Activated CD8-positive, alpha-beta T cell treated with anti-CD3 and anti-CD28 coated beads, Interleukin-2, amount 10 ng/mL, durations not matched to agents 7 days and 5 days (primary cell): ENCODE measurements around the gene MT1H. TPM values are rescaled to one million over a fixed set of nuclear protein-coding genes. Genes with fewer than 3 reads are reported as not detected.

Experiments used
- ATAC-seq: fragments of 150-1000 bp; cut with Tn5 transposase; one replicate; pipeline ENCODE4 v1.10.0; 2021; ENCODE audit warnings: moderate library complexity
- CTCF ChIA-PET: fragments of 350-600 bp; sonication (Branson Sonifier 250); formaldehyde crosslinking; loops from one replicate; lab custom pipeline; 2021; ENCODE audit warnings: antibody characterized with exemption; lab: Charles Lee
- POLR2A ChIA-PET: fragments of 350-600 bp; sonication (Branson Sonifier 250); formaldehyde crosslinking; loops from one replicate; lab custom pipeline; 2021; ENCODE audit warnings: antibody characterized with exemption; lab: Charles Lee
- DNase-seq: peaks from one replicate; pipeline ENCODE4 v3.0.0-alpha.2; 2020
- H3K27ac Mint-ChIP-seq: one replicate; pipeline ENCODE4 v1.8.0; 2021; ENCODE audit warnings: mild to moderate bottlenecking, mixed read lengths
- H3K27me3 Mint-ChIP-seq: one replicate; pipeline ENCODE4 v1.8.0; 2021; ENCODE audit warnings: low read depth, mixed read lengths
- H3K36me3 Mint-ChIP-seq: one replicate; pipeline ENCODE4 v1.8.0; 2021; ENCODE audit warnings: low read depth, mixed read lengths
- H3K4me1 Mint-ChIP-seq: one replicate; pipeline ENCODE4 v1.8.0; 2021; ENCODE audit warnings: low read depth, mixed read lengths
- H3K4me3 Mint-ChIP-seq: one replicate; pipeline ENCODE4 v1.8.0; 2021; ENCODE audit warnings: mild to moderate bottlenecking, mixed read lengths
- H3K9me3 Mint-ChIP-seq: one replicate; pipeline ENCODE4 v1.8.0; 2022; ENCODE audit warnings: mixed read lengths; ENCODE audit not compliant: insufficient read depth
- total RNA-seq, 2 experiments: library from RNA; stranded (reverse); gene quantifications; one replicate each; pipeline ENCODE4 v1.2.3, GENCODE V29; 2021

The MT1H gene
- total RNA-seq, 2 experiments from 2014 or later, result 0.84 to 1.9 TPM

- Mint-ChIP-seq H3K4me3 (no peak overlapping the region), H3K9me3 (no peaks in the 10 kb centered on the region), H3K4me1 (peaks cover 49% of the 10 kb centered on the region), H3K27ac (no peak overlapping the region), H3K36me3 (peaks cover 2% of the 10 kb centered on the region), H3K27me3 (peaks cover 5% of the 10 kb centered on the region)
- CTCF ChIA-PET, result interaction anchor here (0.8 to 3.9 kb wide), 4 partner anchors 17 to 101 kb away, joined by 3 to 35 read pairs (median 8); no protein-coding TSS in a partner anchor
- DNase-seq (no peak), ATAC-seq (no peak)
- POLR2A ChIA-PET, result interaction anchor here (0.9 to 1.5 kb wide), 2 partner anchors 9 to 30 kb away, joined by 3 read pairs; no protein-coding TSS in a partner anchor
These were observed 9.6 kb downstream of the MT1H start for GRCh38 chr16:56679078-56679730.

GRCh38 chr16:56679818-56680217, 10.2 kb downstream of the MT1H start:
- ATAC-seq (no peak), DNase-seq (no peak)
- POLR2A ChIA-PET, result interaction anchor here (0.9 kb wide), 1 partner anchor 29 kb away, joined by 3 read pairs; no protein-coding TSS in a partner anchor
- H3K36me3 Mint-ChIP-seq, result peaks cover 5% of the 10 kb centered on the region
- H3K27ac Mint-ChIP-seq, result no peak overlapping the region
- no peak overlapping the region for H3K4me3 Mint-ChIP-seq
- no peaks in the 10 kb centered on the region for H3K9me3 Mint-ChIP-seq
- H3K4me1 Mint-ChIP-seq, result peaks cover 50% of the 10 kb centered on the region
- CTCF ChIA-PET, result interaction anchor here (0.8 to 1.8 kb wide), 2 partner anchors 22 to 101 kb away, joined by 3 to 10 read pairs; no protein-coding TSS in a partner anchor
- H3K27me3 Mint-ChIP-seq, result peaks cover 3% of the 10 kb centered on the region

- no peaks in the 10 kb centered on the region for H3K27me3 Mint-ChIP-seq
- ChIA-PET CTCF (interaction anchor here (1.4 to 1.9 kb wide), 8 partner anchors 8 to 106 kb away, joined by 3 to 17 read pairs (median 4); no protein-coding TSS in a partner anchor), POLR2A (interaction anchor here (0.6 to 2.5 kb wide), 26 partner anchors 11 to 249 kb away, joined by 3 to 24 read pairs (median 4); partner anchors contain the start of genes MT1E, MT1F, MT1G and MT1H)
- peak; percentile 97 for ATAC-seq
- no peaks in the 10 kb centered on the region for H3K9me3 Mint-ChIP-seq
- peak; percentile 94 for DNase-seq
- peak within 1 kb of the TSS; percentile 96 for H3K4me3 Mint-ChIP-seq
- H3K4me1 Mint-ChIP-seq, result peaks cover 34% of the 10 kb centered on the region
- H3K36me3 Mint-ChIP-seq, result peaks cover 9% of the 10 kb centered on the region
- H3K27ac Mint-ChIP-seq, result peak within 1 kb of the TSS; percentile 98
These were observed 12.5 kb downstream of the MT1H start, which contains the start of gene MT1X for GRCh38 chr16:56681939-56682702. Gene MT1X (plus strand): TSS chr16:56682470. CDS start chr16:56682541, 71 bp downstream.

GRCh38 chr16:56682703-56683397, 13.2 kb downstream of the MT1H start:
- peak; percentile 21 for ATAC-seq
- Mint-ChIP-seq H3K27ac (peak overlapping the region; percentile 98), H3K36me3 (peaks cover 9% of the 10 kb centered on the region), H3K4me1 (peaks cover 34% of the 10 kb centered on the region), H3K9me3 (no peaks in the 10 kb centered on the region), H3K27me3 (no peaks in the 10 kb centered on the region), H3K4me3 (peak overlapping the region; percentile 96)
- ChIA-PET CTCF (interaction anchor here (0.5 to 1.9 kb wide), 12 partner anchors 9 to 107 kb away, joined by 3 to 17 read pairs (median 3); partner anchors contain the start of gene MT2A), POLR2A (interaction anchor here (0.5 to 2.5 kb wide), 28 partner anchors 10 to 249 kb away, joined by 3 to 24 read pairs (median 4); partner anchors contain the start of genes MT1E, MT1F, MT1G and MT1H)
- DNase-seq, result no peak

GRCh38 chr16:56683424-56684172, 14.0 kb downstream of the MT1H start:
- DNase-seq (no peak), ATAC-seq (no peak)
- POLR2A ChIA-PET, result interaction anchor here (0.9 to 2.5 kb wide), 13 partner anchors 14 to 248 kb away, joined by 3 to 24 read pairs (median 6); partner anchors contain the start of genes MT1E, MT1F, MT1G and MT1H
- CTCF ChIA-PET, result interaction anchor here (0.5 to 2.7 kb wide), 13 partner anchors 8 to 108 kb away, joined by 3 to 17 read pairs (median 3); partner anchors contain the start of gene MT2A
- H3K27me3 Mint-ChIP-seq, result no peaks in the 10 kb centered on the region
- H3K4me3 Mint-ChIP-seq, result peak overlapping the region; percentile 96
- H3K9me3 Mint-ChIP-seq, result no peaks in the 10 kb centered on the region
- H3K4me1 Mint-ChIP-seq, result peaks cover 34% of the 10 kb centered on the region
- H3K27ac Mint-ChIP-seq, result no peak overlapping the region
- peaks cover 9% of the 10 kb centered on the region for H3K36me3 Mint-ChIP-seq

- POLR2A ChIA-PET, result interaction anchor here (0.9 kb wide), 1 partner anchor 100 kb away, joined by 4 read pairs; no protein-coding TSS in a partner anchor
- CTCF ChIA-PET, result interaction anchor here (1.0 to 2.7 kb wide), 2 partner anchors 17 to 41 kb away, joined by 3 to 12 read pairs; no protein-coding TSS in a partner anchor
- Mint-ChIP-seq H3K4me1 (peaks cover 34% of the 10 kb centered on the region), H3K36me3 (peaks cover 9% of the 10 kb centered on the region), H3K27ac (no peak overlapping the region), H3K4me3 (peak overlapping the region; percentile 96), H3K27me3 (no peaks in the 10 kb centered on the region), H3K9me3 (no peaks in the 10 kb centered on the region)
- no peak for ATAC-seq
- DNase-seq, result no peak
These were observed 14.8 kb downstream of the MT1H start for GRCh38 chr16:56684256-56684925.

GRCh38 chr16:56684926-56685590, 15.4 kb downstream of the MT1H start:
- DNase-seq, result no peak
- no peaks in the 10 kb centered on the region for H3K9me3 Mint-ChIP-seq
- no peak overlapping the region for H3K27ac Mint-ChIP-seq
- CTCF ChIA-PET, result interaction anchor here (1.0 to 2.7 kb wide), 2 partner anchors 17 to 41 kb away, joined by 3 to 12 read pairs; no protein-coding TSS in a partner anchor
- H3K36me3 Mint-ChIP-seq, result peaks cover 9% of the 10 kb centered on the region
- no peak for ATAC-seq
- POLR2A ChIA-PET, result interaction anchor here (0.9 kb wide), 1 partner anchor 100 kb away, joined by 4 read pairs; no protein-coding TSS in a partner anchor
- H3K27me3 Mint-ChIP-seq, result no peaks in the 10 kb centered on the region
- peaks cover 33% of the 10 kb centered on the region for H3K4me1 Mint-ChIP-seq
- H3K4me3 Mint-ChIP-seq, result no peak overlapping the region

- Mint-ChIP-seq H3K4me1 (peaks cover 21% of the 10 kb centered on the region), H3K27me3 (peaks cover 3% of the 10 kb centered on the region), H3K36me3 (peaks cover 9% of the 10 kb centered on the region), H3K9me3 (no peaks in the 10 kb centered on the region), H3K4me3 (no peak overlapping the region), H3K27ac (no peak overlapping the region)
- ATAC-seq (no peak), DNase-seq (no peak)
- ChIA-PET POLR2A (interaction anchor here (0.6 kb wide), 1 partner anchor 115 kb away, joined by 3 read pairs; no protein-coding TSS in a partner anchor), CTCF (interaction anchor here (2.7 kb wide), 1 partner anchor 15 kb away, joined by 12 read pairs; no protein-coding TSS in a partner anchor)
These were observed 17.1 kb downstream of the MT1H start for GRCh38 chr16:56686758-56687157.

- CTCF ChIA-PET, result interaction anchor here (1.1 kb wide), 1 partner anchor 13 kb away, joined by 3 read pairs; no protein-coding TSS in a partner anchor
- no peak overlapping the region for H3K27ac Mint-ChIP-seq
- ATAC-seq (no peak), DNase-seq (no peak)
- H3K9me3 Mint-ChIP-seq, result no peaks in the 10 kb centered on the region
- peaks cover 10% of the 10 kb centered on the region for H3K4me1 Mint-ChIP-seq
- H3K27me3 Mint-ChIP-seq, result peaks cover 3% of the 10 kb centered on the region
- peaks cover 9% of the 10 kb centered on the region for H3K36me3 Mint-ChIP-seq
- POLR2A ChIA-PET, result interaction anchor here (0.5 kb wide), 1 partner anchor 12 kb away, joined by 3 read pairs; no protein-coding TSS in a partner anchor
- H3K4me3 Mint-ChIP-seq, result no peak overlapping the region
These were observed 19.1 kb downstream of the MT1H start for GRCh38 chr16:56688762-56689161.
